ENCODE data around the gene FRRS1L.

DNA sequence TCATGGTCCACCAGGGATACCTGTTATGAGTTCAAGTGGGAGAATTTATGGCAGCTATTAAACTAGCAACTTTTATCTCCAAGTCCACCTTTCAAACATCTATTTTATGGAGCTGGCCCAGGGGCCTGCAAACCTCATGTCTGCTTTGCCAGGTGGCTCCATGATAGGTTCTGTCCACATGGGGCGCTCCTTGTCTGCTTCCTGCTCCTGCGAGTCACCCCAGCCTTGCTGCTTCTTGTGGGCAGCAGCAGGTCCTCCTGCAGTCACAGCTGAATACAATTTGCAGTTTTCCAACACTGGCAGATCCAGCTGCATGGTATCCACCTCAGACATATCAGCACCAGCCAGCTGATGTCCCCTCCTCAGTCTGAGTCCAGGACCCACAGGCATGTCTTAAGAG lies 39.6 kb upstream of the FRRS1L start:
- TF ChIP-seq, protein P1, sequence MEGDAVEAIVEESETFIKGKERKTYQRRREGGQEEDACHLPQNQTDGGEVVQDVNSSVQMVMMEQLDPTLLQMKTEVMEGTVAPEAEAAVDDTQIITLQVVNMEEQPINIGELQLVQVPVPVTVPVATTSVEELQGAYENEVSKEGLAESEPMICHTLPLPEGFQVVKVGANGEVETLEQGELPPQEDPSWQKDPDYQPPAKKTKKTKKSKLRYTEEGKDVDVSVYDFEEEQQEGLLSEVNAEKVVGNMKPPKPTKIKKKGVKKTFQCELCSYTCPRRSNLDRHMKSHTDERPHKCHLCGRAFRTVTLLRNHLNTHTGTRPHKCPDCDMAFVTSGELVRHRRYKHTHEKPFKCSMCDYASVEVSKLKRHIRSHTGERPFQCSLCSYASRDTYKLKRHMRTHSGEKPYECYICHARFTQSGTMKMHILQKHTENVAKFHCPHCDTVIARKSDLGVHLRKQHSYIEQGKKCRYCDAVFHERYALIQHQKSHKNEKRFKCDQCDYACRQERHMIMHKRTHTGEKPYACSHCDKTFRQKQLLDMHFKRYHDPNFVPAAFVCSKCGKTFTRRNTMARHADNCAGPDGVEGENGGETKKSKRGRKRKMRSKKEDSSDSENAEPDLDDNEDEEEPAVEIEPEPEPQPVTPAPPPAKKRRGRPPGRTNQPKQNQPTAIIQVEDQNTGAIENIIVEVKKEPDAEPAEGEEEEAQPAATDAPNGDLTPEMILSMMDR (IDR thresholded peaks at IDR 0.05): no peak
- no peak for TF ChIP-seq POLR2A (IDR thresholded peaks at IDR 0.05)
